Fibroblast of peridontal ligament (primary cell): ENCODE measurements around the gene ADAM15.

Experiments
- DNase-seq: peaks from one replicate; pipeline ENCODE4 v3.0.0-alpha.2; 2010; ENCODE audit errors: extremely low read depth

Gene ADAM15

GRCh38 chr1:155073377-155074242, 22.5 kb downstream of the ADAM15 start:
- no peak for DNase-seq

- no peak for DNase-seq
Measured at GRCh38 chr1:155075535-155075934, 24.4 kb downstream of the ADAM15 start.

- DNase-seq: no peak
Measured at GRCh38 chr1:155076371-155076770, 25.3 kb downstream of the ADAM15 start.

- no peak for DNase-seq
Measured at GRCh38 chr1:155077346-155077745, 26.2 kb downstream of the ADAM15 start.

GRCh38 chr1:155077758-155078445, 26.8 kb downstream of the ADAM15 start:
- DNase-seq: no peak

- DNase-seq: no peak
Measured at GRCh38 chr1:155078469-155079209, 27.5 kb downstream of the ADAM15 start, which contains the start of gene EFNA3. Gene EFNA3 (plus strand): TSS chr1:155078837. CDS start chr1:155078942, 105 bp downstream.

- DNase-seq: no peak
Measured at GRCh38 chr1:155079210-155079486, 28.0 kb downstream of the ADAM15 start.

- no peak for DNase-seq
Measured at GRCh38 chr1:155079487-155080311, 28.6 kb downstream of the ADAM15 start.

- DNase-seq: no peak
Measured at GRCh38 chr1:155080312-155081228, 29.5 kb downstream of the ADAM15 start.

- no peak for DNase-seq
Measured at GRCh38 chr1:155081472-155082300, 30.6 kb downstream of the ADAM15 start.

GRCh38 chr1:155082301-155083051, 31.4 kb downstream of the ADAM15 start:
- no peak for DNase-seq

- no peak for DNase-seq
Measured at GRCh38 chr1:155083052-155083541, 32.0 kb downstream of the ADAM15 start.

GRCh38 chr1:155083865-155084721, 33.0 kb downstream of the ADAM15 start:
- DNase-seq: peak; percentile 37

- DNase-seq: peak; percentile 92
Measured at GRCh38 chr1:155084722-155085503, 33.8 kb downstream of the ADAM15 start.

GRCh38 chr1:155085504-155086127, 34.5 kb downstream of the ADAM15 start:
- DNase-seq: no peak

- no peak for DNase-seq
Measured at GRCh38 chr1:155086128-155086741, 35.1 kb downstream of the ADAM15 start.
